ENCODE measurements around the gene DIPK1A.

DNA sequence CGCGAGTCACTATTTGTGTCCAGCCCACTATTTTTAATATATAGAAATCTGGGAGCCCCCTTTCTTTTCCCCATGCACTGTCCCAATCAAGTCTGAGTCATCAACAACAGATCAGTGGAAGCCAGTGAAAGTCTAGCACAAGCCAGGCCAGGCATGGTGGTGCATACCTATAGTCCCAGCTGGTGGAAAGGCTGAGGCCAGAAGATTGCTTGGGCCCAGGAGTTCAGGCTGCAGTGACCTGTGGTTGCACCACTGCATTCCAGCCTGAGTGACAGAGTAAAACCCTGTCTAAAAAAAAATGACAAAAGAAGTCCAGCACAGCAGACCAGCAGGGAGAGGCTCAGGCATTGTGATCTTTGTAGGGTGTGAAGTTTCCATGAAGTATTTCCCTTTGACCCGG is 138.4 kb downstream of the DIPK1A start:
- TF ChIP-seq, protein P1, sequence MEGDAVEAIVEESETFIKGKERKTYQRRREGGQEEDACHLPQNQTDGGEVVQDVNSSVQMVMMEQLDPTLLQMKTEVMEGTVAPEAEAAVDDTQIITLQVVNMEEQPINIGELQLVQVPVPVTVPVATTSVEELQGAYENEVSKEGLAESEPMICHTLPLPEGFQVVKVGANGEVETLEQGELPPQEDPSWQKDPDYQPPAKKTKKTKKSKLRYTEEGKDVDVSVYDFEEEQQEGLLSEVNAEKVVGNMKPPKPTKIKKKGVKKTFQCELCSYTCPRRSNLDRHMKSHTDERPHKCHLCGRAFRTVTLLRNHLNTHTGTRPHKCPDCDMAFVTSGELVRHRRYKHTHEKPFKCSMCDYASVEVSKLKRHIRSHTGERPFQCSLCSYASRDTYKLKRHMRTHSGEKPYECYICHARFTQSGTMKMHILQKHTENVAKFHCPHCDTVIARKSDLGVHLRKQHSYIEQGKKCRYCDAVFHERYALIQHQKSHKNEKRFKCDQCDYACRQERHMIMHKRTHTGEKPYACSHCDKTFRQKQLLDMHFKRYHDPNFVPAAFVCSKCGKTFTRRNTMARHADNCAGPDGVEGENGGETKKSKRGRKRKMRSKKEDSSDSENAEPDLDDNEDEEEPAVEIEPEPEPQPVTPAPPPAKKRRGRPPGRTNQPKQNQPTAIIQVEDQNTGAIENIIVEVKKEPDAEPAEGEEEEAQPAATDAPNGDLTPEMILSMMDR (IDR thresholded peaks at IDR 0.05): no peak
- no peak for TF ChIP-seq POLR2A (IDR thresholded peaks at IDR 0.05)

Data from breast epithelium (tissue), 3 donors.